ENCODE measurements around the gene SERINC2.

DNA sequence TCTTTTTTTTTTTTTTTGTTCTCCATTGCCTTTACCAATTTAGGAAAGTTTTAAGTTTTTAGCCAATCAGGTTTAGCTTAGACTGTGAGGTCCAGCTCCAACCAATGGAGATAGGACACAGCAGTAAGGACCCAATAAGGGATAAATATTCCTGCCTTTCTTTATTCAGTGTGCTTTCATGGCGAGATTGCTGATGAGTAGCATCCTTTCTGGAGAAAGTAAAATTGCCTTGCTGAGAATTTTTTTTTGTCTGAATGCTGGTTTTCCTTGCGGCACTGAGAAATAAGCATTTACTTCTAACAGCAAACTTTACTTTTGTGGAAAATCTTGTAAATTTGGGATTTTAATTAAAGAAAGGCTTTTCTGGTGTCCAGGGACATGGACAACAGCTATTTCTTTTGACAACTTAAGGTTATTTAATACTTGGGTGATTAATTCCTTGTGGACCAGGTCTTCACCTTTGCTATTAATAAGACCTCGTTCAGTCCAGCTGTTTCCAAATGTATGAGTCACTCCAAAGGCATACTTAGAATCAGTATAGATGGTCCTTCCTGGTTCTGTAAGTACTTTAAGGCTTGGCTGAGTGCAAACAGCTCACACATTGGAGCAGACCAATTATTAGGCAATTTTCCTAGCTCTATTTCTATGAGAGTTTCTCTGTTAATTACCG is 54.1 kb downstream of the SERINC2 start:
- TF ChIP-seq, protein P1, sequence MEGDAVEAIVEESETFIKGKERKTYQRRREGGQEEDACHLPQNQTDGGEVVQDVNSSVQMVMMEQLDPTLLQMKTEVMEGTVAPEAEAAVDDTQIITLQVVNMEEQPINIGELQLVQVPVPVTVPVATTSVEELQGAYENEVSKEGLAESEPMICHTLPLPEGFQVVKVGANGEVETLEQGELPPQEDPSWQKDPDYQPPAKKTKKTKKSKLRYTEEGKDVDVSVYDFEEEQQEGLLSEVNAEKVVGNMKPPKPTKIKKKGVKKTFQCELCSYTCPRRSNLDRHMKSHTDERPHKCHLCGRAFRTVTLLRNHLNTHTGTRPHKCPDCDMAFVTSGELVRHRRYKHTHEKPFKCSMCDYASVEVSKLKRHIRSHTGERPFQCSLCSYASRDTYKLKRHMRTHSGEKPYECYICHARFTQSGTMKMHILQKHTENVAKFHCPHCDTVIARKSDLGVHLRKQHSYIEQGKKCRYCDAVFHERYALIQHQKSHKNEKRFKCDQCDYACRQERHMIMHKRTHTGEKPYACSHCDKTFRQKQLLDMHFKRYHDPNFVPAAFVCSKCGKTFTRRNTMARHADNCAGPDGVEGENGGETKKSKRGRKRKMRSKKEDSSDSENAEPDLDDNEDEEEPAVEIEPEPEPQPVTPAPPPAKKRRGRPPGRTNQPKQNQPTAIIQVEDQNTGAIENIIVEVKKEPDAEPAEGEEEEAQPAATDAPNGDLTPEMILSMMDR (IDR thresholded peaks at IDR 0.05): no peak
- no peak for TF ChIP-seq EZH2 (IDR thresholded peaks at IDR 0.05)
- TF ChIP-seq EZH2phosphoT487 (IDR thresholded peaks at IDR 0.05): no peak
